Astrocyte (in vitro differentiated cells and primary cell): ENCODE data around the gene AFG1L. TPM values are rescaled to one million over a fixed set of nuclear protein-coding genes. Genes with fewer than 3 reads are reported as not detected.

Experiments used
- DNase-seq: peaks from one replicate; pipeline ENCODE4 v3.0.0-alpha.2; 2010; ENCODE audit warnings: low read depth
- FAIRE-seq: peaks from 2 replicates; lab custom pipeline; 2011; peaks lifted over from hg19 to GRCh38; lab: Jason Lieb, UNC
- H2AFZ ChIP-seq: 2 replicates; pipeline ENCODE4 v1.6.0; 2012; ENCODE audit warnings: low read depth, low read length, inconsistent platforms
- H3K27ac ChIP-seq: 2 replicates; pipeline ENCODE4 v1.5.1; 2011; ENCODE audit warnings: low read depth, low read length, inconsistent platforms
- H3K27me3 ChIP-seq: 2 replicates; pipeline ENCODE4 v1.6.0; 2011; ENCODE audit warnings: low read length, inconsistent platforms; ENCODE audit not compliant: insufficient read depth
- H3K36me3 ChIP-seq: 2 replicates; pipeline ENCODE4 v1.5.1; 2011; ENCODE audit warnings: low read length, inconsistent platforms; ENCODE audit not compliant: insufficient read depth
- H3K4me1 ChIP-seq: 2 replicates; pipeline ENCODE4 v1.5.1; 2011; ENCODE audit warnings: low read length, inconsistent platforms; ENCODE audit not compliant: insufficient read depth
- H3K4me2 ChIP-seq: 2 replicates; pipeline ENCODE4 v1.6.0; 2012; ENCODE audit warnings: low read length, inconsistent platforms
- H3K4me3 ChIP-seq: 2 replicates; pipeline ENCODE4 v1.5.1; 2011; ENCODE audit warnings: low read depth, mild to moderate bottlenecking, low read length, inconsistent platforms; ENCODE audit not compliant: insufficient read depth
- H3K79me2 ChIP-seq: 2 replicates; pipeline ENCODE4 v1.6.0; 2012; ENCODE audit warnings: mild to moderate bottlenecking, low read length, inconsistent platforms; ENCODE audit not compliant: insufficient read depth
- H3K9ac ChIP-seq: 2 replicates; pipeline ENCODE4 v1.6.0; 2012; ENCODE audit warnings: mild to moderate bottlenecking, low read length, inconsistent platforms
- H3K9me3 ChIP-seq: 2 replicates; pipeline ENCODE4 v1.5.1; 2012; ENCODE audit warnings: low read depth, mild to moderate bottlenecking, low read length, inconsistent platforms; ENCODE audit not compliant: insufficient read depth
- H4K20me1 ChIP-seq: 2 replicates; pipeline ENCODE4 v1.6.0; 2012; ENCODE audit warnings: low read length, inconsistent platforms; ENCODE audit not compliant: insufficient read depth
- H3K27ac Mint-ChIP-seq: one replicate; pipeline ENCODE4 v1.8.0; 2021; ENCODE audit warnings: mild to moderate bottlenecking, mixed read lengths; ENCODE audit not compliant: unreplicated experiment
- H3K27me3 Mint-ChIP-seq: one replicate; pipeline ENCODE4 v1.8.0; 2021; ENCODE audit warnings: low read depth, mixed read lengths; ENCODE audit not compliant: unreplicated experiment
- H3K36me3 Mint-ChIP-seq: one replicate; pipeline ENCODE4 v1.8.0; 2021; ENCODE audit warnings: low read depth, mixed read lengths; ENCODE audit not compliant: unreplicated experiment
- H3K4me1 Mint-ChIP-seq: one replicate; pipeline ENCODE4 v1.8.0; 2021; ENCODE audit warnings: low read depth, mixed read lengths; ENCODE audit not compliant: unreplicated experiment
- H3K4me3 Mint-ChIP-seq: one replicate; pipeline ENCODE4 v1.8.0; 2021; ENCODE audit warnings: mild to moderate bottlenecking, moderate library complexity, mixed read lengths; ENCODE audit not compliant: unreplicated experiment
- H3K9me3 Mint-ChIP-seq: one replicate; pipeline ENCODE4 v1.8.0; 2021; ENCODE audit warnings: mild to moderate bottlenecking, mixed read lengths; ENCODE audit not compliant: unreplicated experiment
- CTCF ChIP-seq: IDR thresholded peaks from 2 replicates; pipeline ENCODE4 v1.5.1; 2011; ENCODE audit warnings: low read depth, mild to moderate bottlenecking, inconsistent platforms, low read length, moderate library complexity; ENCODE audit not compliant: insufficient read depth
- EZH2 ChIP-seq: IDR thresholded peaks from 2 replicates; pipeline ENCODE4 v1.6.1; 2012; ENCODE audit warnings: mild to moderate bottlenecking, low read length, inconsistent platforms; ENCODE audit not compliant: insufficient read depth
- total RNA-seq: library from RNA; stranded (reverse); gene quantifications from 2 replicates; pipeline ENCODE4 v1.2.1, GENCODE V29; 2021

Gene AFG1L
- total RNA-seq, 1 donor from 2014 or later: 7.9 TPM

DNA sequence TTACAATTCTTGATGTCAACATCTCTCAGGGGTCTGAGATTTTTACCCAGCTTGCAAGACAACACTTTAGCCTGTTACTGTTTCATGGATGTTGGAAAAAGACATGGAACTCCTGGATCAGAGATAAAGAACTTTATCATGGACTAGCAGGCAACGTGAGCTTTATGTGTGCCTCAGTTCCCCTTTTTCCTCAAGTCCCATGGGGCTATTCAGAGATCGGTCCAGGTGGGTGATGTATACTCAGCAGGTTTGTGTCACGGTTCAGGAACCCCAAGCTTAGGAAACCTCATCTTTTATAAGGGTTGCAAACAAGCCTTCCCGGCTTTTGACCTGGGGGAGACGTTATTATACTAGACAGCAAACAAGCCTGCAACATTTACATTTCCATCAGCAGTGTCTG lies 15.0 kb downstream of the AFG1L start:
- no peaks in the 10 kb centered on the region for H3K9me3 ChIP-seq
- Mint-ChIP-seq H3K9me3 (no peaks in the 10 kb centered on the region), H3K4me3 (no peak overlapping the region), H3K4me1 (peaks cover 2% of the 10 kb centered on the region), H3K27ac (no peak overlapping the region), H3K36me3 (no peaks in the 10 kb centered on the region), H3K27me3 (no peaks in the 10 kb centered on the region)
- FAIRE-seq (no peak), DNase-seq (no peak)
- no peaks in the 10 kb centered on the region for H3K36me3 ChIP-seq
- no peaks in the 10 kb centered on the region for H3K79me2 ChIP-seq
- H3K4me3 ChIP-seq: no peak overlapping the region
- TF ChIP-seq EZH2 (no peak), CTCF (no peak)
- no peaks in the 10 kb centered on the region for H4K20me1 ChIP-seq
- no peaks in the 10 kb centered on the region for H3K27me3 ChIP-seq
- H2AFZ ChIP-seq: no peak overlapping the region
- no peaks in the 10 kb centered on the region for H3K4me1 ChIP-seq
- H3K27ac ChIP-seq: no peak overlapping the region
- H3K9ac ChIP-seq: no peak overlapping the region
- no peak overlapping the region for H3K4me2 ChIP-seq

- no peaks in the 10 kb centered on the region for H3K36me3 ChIP-seq
- no peaks in the 10 kb centered on the region for H3K79me2 ChIP-seq
- H3K27ac ChIP-seq: no peak overlapping the region
- H2AFZ ChIP-seq: no peak overlapping the region
- Mint-ChIP-seq H3K36me3 (no peaks in the 10 kb centered on the region), H3K27me3 (no peaks in the 10 kb centered on the region), H3K9me3 (no peaks in the 10 kb centered on the region), H3K4me3 (no peak overlapping the region), H3K27ac (no peak overlapping the region), H3K4me1 (peaks cover 2% of the 10 kb centered on the region)
- H3K9ac ChIP-seq: no peak overlapping the region
- H3K4me3 ChIP-seq: no peak overlapping the region
- no peaks in the 10 kb centered on the region for H3K4me1 ChIP-seq
- H3K4me2 ChIP-seq: no peak overlapping the region
- no peaks in the 10 kb centered on the region for H3K9me3 ChIP-seq
- DNase-seq (no peak), FAIRE-seq (no peak)
- TF ChIP-seq CTCF: no peak
- TF ChIP-seq EZH2: no peak
- no peaks in the 10 kb centered on the region for H4K20me1 ChIP-seq
- no peaks in the 10 kb centered on the region for H3K27me3 ChIP-seq
These were observed 17.8 kb downstream of the AFG1L start for GRCh38 chr6:108312605-108313004.

- Histone ChIP-seq H3K27ac (no peak overlapping the region), H3K79me2 (no peaks in the 10 kb centered on the region), H4K20me1 (no peaks in the 10 kb centered on the region), H3K9ac (no peak overlapping the region), H3K4me1 (no peaks in the 10 kb centered on the region), H2AFZ (no peak overlapping the region), H3K4me2 (no peak overlapping the region), H3K36me3 (no peaks in the 10 kb centered on the region), H3K27me3 (no peaks in the 10 kb centered on the region), H3K4me3 (no peak overlapping the region), H3K9me3 (no peaks in the 10 kb centered on the region)
- no peak overlapping the region for H3K4me3 Mint-ChIP-seq
- H3K9me3 Mint-ChIP-seq: no peaks in the 10 kb centered on the region
- H3K4me1 Mint-ChIP-seq: no peaks in the 10 kb centered on the region
- no peaks in the 10 kb centered on the region for H3K36me3 Mint-ChIP-seq
- FAIRE-seq (no peak), DNase-seq (no peak)
- no peaks in the 10 kb centered on the region for H3K27me3 Mint-ChIP-seq
- no peak overlapping the region for H3K27ac Mint-ChIP-seq
- no peak for TF ChIP-seq CTCF
- TF ChIP-seq EZH2: no peak
These were observed 26.4 kb downstream of the AFG1L start for GRCh38 chr6:108321253-108321747.
